ENCODE measurements around the gene RASIP1. TPM values are rescaled to one million over a fixed set of nuclear protein-coding genes. Genes with fewer than 3 reads are reported as not detected.
A peak's percentile ranks its signal among the peaks of the same experiment; 100 is the strongest.

Gene RASIP1
- total RNA-seq, 1 donor from 2014 or later = 31.2 TPM

DNA sequence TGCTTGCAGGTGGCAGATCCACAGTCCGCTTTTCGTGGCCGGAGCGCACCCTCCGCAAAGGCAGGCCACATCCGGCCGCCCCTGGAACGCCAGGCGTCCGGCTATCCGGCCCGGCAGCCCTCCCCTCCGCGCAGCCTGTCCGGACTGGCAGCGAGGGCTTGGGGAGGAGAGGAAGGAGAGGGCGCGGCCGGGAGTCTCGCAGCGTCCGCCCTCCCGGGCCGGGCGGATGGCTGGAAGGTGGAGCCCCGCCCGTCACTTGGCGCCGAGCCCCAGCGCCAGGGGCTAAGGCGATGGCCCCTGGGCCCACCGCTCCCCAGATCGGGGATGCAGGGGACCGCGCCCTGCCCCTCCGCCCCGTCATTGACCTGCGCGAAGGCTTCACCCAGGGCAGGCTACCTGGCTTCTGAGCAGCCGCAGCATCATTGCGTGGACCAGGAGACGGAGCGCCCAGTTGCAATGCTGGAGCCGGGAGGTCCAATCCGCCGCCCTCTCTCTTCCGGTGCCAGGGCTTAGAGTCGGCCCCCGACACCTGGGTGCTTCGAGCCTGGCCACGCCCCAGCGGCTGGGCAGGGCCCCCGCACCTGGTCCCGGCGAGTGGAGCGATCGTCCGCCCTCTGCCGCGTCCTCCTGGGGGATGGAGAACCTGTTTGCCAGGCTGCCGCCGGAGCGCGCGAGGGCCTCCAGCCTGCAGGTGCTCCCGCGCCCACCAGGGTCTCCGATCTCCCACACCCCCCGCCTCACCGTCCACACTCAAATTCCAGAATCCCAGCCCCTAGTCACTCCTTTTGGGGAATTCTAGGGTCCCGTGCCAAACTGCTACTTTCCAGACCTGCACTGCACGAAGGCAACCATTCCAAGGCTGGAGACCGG lies 12.3 kb upstream of the RASIP1 start, which contains the start of gene FUT1:
Gene FUT1, minus strand, starts transcription at position 146 of the 870 bp plus-strand sequence. CDS start 1,360 bp downstream, outside the sequence.
- peak in 1 of 2 donors; percentile 71 for TF ChIP-seq POLR2AphosphoS5 (IDR thresholded peaks at IDR 0.05; ENCODE audit: insufficient read depth in 1 of 2, low read depth in 1 of 2)
- TF ChIP-seq, protein P1, sequence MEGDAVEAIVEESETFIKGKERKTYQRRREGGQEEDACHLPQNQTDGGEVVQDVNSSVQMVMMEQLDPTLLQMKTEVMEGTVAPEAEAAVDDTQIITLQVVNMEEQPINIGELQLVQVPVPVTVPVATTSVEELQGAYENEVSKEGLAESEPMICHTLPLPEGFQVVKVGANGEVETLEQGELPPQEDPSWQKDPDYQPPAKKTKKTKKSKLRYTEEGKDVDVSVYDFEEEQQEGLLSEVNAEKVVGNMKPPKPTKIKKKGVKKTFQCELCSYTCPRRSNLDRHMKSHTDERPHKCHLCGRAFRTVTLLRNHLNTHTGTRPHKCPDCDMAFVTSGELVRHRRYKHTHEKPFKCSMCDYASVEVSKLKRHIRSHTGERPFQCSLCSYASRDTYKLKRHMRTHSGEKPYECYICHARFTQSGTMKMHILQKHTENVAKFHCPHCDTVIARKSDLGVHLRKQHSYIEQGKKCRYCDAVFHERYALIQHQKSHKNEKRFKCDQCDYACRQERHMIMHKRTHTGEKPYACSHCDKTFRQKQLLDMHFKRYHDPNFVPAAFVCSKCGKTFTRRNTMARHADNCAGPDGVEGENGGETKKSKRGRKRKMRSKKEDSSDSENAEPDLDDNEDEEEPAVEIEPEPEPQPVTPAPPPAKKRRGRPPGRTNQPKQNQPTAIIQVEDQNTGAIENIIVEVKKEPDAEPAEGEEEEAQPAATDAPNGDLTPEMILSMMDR (IDR thresholded peaks at IDR 0.05) = no peak
- Histone ChIP-seq H3K27me3 (no peaks in the 10 kb centered on the region), H3K9me3 (no peaks in the 10 kb centered on the region), H3K4me1 (peaks cover 17% of the 10 kb centered on the region), H3K36me3 (no peaks in the 10 kb centered on the region), H3K27ac (peak within 1 kb of the TSS; percentile 40), H3K4me3 (peak within 1 kb of the TSS; percentile 42 to 44)
- DNase-seq (ENCODE audit: extremely low spot score in 2 of 2) = no peak
- intact Hi-C loops (cut with DNase I) = no loop called here

DNA sequence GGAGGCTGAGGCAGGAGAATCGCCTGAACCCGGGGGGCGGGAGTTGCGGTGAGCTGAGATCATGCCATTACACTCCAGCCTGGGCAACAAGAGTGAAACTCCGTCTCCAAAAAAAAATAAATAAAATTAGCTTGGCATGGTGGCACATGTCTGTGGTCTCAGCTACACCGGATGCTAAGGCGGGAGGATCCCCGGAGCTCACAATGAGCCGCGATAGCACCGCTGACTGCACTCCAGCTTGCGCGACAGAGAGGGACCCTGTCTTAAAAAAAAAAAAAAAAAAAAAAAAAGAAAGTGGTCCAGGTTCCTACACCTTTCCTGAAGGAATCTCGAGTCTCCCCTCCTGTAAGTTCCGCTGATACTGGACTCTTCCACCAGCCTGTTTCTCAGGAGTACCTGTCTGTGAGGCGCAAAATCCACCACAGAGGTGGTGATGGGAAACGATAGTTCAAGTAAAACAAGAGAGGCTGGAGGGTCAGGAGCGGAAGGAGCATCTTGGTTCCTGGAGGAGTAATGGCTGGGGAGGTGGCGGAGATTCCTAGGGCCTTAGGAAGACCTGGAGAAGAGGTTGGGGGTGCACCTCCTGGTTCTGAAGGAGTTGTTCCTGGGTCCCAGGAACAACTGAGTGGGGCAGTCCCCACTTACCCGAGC lies 11.6 kb upstream of the RASIP1 start:
- no peaks in the 10 kb centered on the region for H3K36me3 ChIP-seq
- intact Hi-C loops (cut with DNase I) = no loop called here
- no peaks in the 10 kb centered on the region for H3K9me3 ChIP-seq
- H3K27ac ChIP-seq = peak overlapping the region; percentile 40
- peak overlapping the region; percentile 42 to 44 for H3K4me3 ChIP-seq
- no peaks in the 10 kb centered on the region for H3K27me3 ChIP-seq
- DNase-seq (ENCODE audit: extremely low spot score in 2 of 2) = no peak
- peaks cover 23% of the 10 kb centered on the region for H3K4me1 ChIP-seq
- TF ChIP-seq POLR2A (IDR thresholded peaks at IDR 0.05) (no peak), POLR2AphosphoS5 (IDR thresholded peaks at IDR 0.05; ENCODE audit: insufficient read depth in 1 of 2, low read depth in 1 of 2) (no peak)
- TF ChIP-seq, protein P1 (IDR thresholded peaks at IDR 0.05) = no peak

DNA sequence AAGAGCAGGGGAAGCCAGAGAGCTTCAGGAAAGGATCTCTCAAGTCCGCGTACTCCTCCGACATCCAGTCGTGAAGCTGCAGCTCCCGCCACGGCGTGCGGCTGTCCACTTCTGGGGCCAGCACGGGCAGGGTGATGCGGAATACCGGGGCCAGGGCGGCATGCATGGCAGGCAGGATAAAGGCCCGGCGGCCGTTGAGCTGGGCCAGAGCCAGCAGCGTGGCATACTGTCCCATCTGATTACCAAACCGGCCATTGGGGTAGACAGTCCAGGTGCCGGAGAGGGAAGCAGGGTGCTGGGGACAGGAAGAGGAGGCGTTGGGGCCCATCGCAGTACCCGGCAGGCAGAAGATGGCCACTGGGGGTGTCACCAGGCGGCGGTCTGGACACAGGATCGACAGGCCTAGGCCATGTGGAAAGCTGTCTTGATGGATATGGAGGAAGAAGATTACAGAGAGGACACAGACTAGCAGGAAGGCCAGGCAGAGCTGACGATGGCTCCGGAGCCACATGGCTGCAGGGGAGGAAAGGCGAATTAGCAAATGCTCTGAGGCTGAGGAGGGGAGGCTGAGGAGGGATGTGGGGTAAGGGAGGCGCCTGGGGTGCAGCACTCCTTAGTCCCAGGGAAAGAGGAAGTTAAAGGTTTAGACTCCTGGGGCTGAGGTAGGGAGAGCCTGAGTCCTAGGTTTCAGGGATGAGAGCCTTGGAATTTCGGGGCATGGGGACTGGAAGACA lies 10.5 kb upstream of the RASIP1 start:
- H3K9me3 ChIP-seq = no peaks in the 10 kb centered on the region
- no peak overlapping the region for H3K4me3 ChIP-seq
- H3K27me3 ChIP-seq = no peaks in the 10 kb centered on the region
- peaks cover 26% of the 10 kb centered on the region for H3K4me1 ChIP-seq
- no peak for DNase-seq (ENCODE audit: extremely low spot score in 2 of 2)
- no peak overlapping the region for H3K27ac ChIP-seq
- TF ChIP-seq POLR2A (IDR thresholded peaks at IDR 0.05) (no peak), POLR2AphosphoS5 (IDR thresholded peaks at IDR 0.05; ENCODE audit: insufficient read depth in 1 of 2, low read depth in 1 of 2) (no peak)
- TF ChIP-seq, protein P1 (IDR thresholded peaks at IDR 0.05) = no peak
- intact Hi-C loops (cut with DNase I) = no loop called here
- no peaks in the 10 kb centered on the region for H3K36me3 ChIP-seq

DNA sequence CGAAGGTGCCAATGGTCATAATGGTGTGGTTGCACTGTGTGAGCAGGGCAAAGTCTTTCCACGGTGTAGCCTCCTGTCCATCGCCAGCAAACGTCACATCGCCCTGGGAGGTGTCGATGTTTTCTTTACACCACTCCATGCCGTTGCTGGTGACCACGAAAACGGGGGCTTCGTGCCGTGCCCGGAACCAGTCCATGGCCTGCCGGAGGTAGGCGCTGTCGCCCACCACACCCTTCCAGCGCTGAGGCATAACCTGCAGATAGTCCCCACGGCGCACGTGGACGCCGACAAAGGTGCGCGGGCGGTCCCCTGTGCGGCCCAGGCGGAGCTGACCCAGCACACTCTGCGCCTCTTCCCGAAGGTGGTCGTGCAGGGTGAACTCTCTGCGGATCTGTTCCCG lies 9.9 kb upstream of the RASIP1 start:
- TF ChIP-seq POLR2A (IDR thresholded peaks at IDR 0.05) (no peak), POLR2AphosphoS5 (IDR thresholded peaks at IDR 0.05; ENCODE audit: insufficient read depth in 1 of 2, low read depth in 1 of 2) (no peak)
- TF ChIP-seq, protein P1 (IDR thresholded peaks at IDR 0.05) = no peak
- Histone ChIP-seq H3K9me3 (no peaks in the 10 kb centered on the region), H3K27ac (no peak overlapping the region), H3K4me3 (no peak overlapping the region), H3K4me1 (peaks cover 26% of the 10 kb centered on the region), H3K36me3 (no peaks in the 10 kb centered on the region), H3K27me3 (no peaks in the 10 kb centered on the region)
- DNase-seq (ENCODE audit: extremely low spot score in 2 of 2) = no peak
- intact Hi-C loops (cut with DNase I) = no loop called here
